SK-N-SH treated with all-trans-retinoic acid at 6 μM for 48 hours (cell line): ENCODE data around the gene TBCEL.

Experiments used
- ATAC-seq: fragments of 200-7000 bp; cut with Tn5 transposase; 3 replicates; pipeline ENCODE4 v1.9.1; 2020; ENCODE audit warnings: mild to moderate bottlenecking, moderate library complexity
- ARNTL ChIP-seq: fragments of 450-650 bp; formaldehyde crosslinking; IDR thresholded peaks from 2 replicates; pipeline ENCODE4 v1.5.0; 2020; ENCODE audit warnings: low read depth, mild to moderate bottlenecking, moderate library complexity, borderline replicate concordance
- BACH2 ChIP-seq: fragments of 250-450 bp; sonication (Bioruptor Pico); IDR thresholded peaks from 2 replicates; pipeline ENCODE4 v1.9.0; 2021; ENCODE audit warnings: mild to moderate bottlenecking, borderline replicate concordance
- CREB5 ChIP-seq: fragments of 250-450 bp; sonication (Bioruptor Pico); IDR thresholded peaks from 2 replicates; pipeline ENCODE4 v1.5.1; 2020; ENCODE audit warnings: low read depth, mild to moderate bottlenecking, moderate library complexity
- CSDC2 ChIP-seq: fragments of 250-450 bp; sonication (Bioruptor Pico); IDR thresholded peaks from 2 replicates; pipeline ENCODE4 v1.5.0; 2020; ENCODE audit warnings: mild to moderate bottlenecking, moderate library complexity
- CSRNP3 ChIP-seq: fragments of 250-450 bp; sonication (Bioruptor Pico); IDR thresholded peaks from 2 replicates; pipeline ENCODE4 v1.5.1; 2021; ENCODE audit warnings: mild to moderate bottlenecking, moderate library complexity
- ESRRG ChIP-seq: fragments of 250-450 bp; sonication (Bioruptor Pico); IDR thresholded peaks from 2 replicates; pipeline ENCODE4 v1.6.1; 2021; ENCODE audit warnings: mild to moderate bottlenecking
- GLIS3 ChIP-seq: fragments of 250-450 bp; sonication (Bioruptor Pico); IDR thresholded peaks from 2 replicates; pipeline ENCODE4 v1.5.0; 2020; ENCODE audit warnings: mild to moderate bottlenecking, moderate library complexity
- ISL1 ChIP-seq: fragments of 250-450 bp; sonication (Bioruptor Pico); IDR thresholded peaks from 2 replicates; pipeline ENCODE4 v2.1.2; 2022; ENCODE audit warnings: mild to moderate bottlenecking, moderate library complexity
- OSR1 ChIP-seq: fragments of 250-450 bp; sonication (Bioruptor Pico); IDR thresholded peaks from 2 replicates; pipeline ENCODE4 v1.8.0; 2022; ENCODE audit warnings: moderate library complexity, mild to moderate bottlenecking, inconsistent platforms
- PATZ1 ChIP-seq: fragments of 250-450 bp; sonication (Bioruptor Pico); IDR thresholded peaks from 2 replicates; pipeline ENCODE4 v1.8.0; 2020; ENCODE audit warnings: mild to moderate bottlenecking, moderate library complexity, borderline replicate concordance
- POU6F1 ChIP-seq: fragments of 250-450 bp; sonication (Bioruptor Pico); IDR thresholded peaks from 2 replicates; pipeline ENCODE4 v1.8.0; 2021; ENCODE audit warnings: low read depth, mild to moderate bottlenecking, moderate library complexity, borderline replicate concordance
- PPARA ChIP-seq: fragments of 250-450 bp; sonication (Bioruptor Pico); IDR thresholded peaks from 2 replicates; pipeline ENCODE4 v1.5.0; 2020; ENCODE audit warnings: mild to moderate bottlenecking, borderline replicate concordance
- RARB ChIP-seq: fragments of 250-450 bp; sonication (Bioruptor Pico); IDR thresholded peaks from 2 replicates; pipeline ENCODE4 v1.8.0; 2021; ENCODE audit warnings: mild to moderate bottlenecking, moderate library complexity
- SNAI2 ChIP-seq: fragments of 250-450 bp; sonication (Bioruptor Pico); IDR thresholded peaks from 2 replicates; pipeline ENCODE4 v1.5.0; 2020; ENCODE audit warnings: mild to moderate bottlenecking, moderate library complexity
- TCF4 ChIP-seq: fragments of 250-450 bp; sonication (Bioruptor Pico); IDR thresholded peaks from 2 replicates; pipeline ENCODE4 v1.8.0; 2021; ENCODE audit warnings: mild to moderate bottlenecking, moderate library complexity, borderline replicate concordance
- TOX ChIP-seq: fragments of 250-450 bp; sonication (Bioruptor Pico); IDR thresholded peaks from 2 replicates; pipeline ENCODE4 v1.8.0; 2021; ENCODE audit warnings: mild to moderate bottlenecking, moderate library complexity, borderline replicate concordance
- TSHZ2 ChIP-seq: fragments of 250-450 bp; sonication (Bioruptor Pico); IDR thresholded peaks from 2 replicates; pipeline ENCODE4 v1.5.0; 2020; ENCODE audit warnings: mild to moderate bottlenecking, moderate library complexity
- ZC3H10 ChIP-seq: fragments of 250-450 bp; sonication (Bioruptor Pico); IDR thresholded peaks from 2 replicates; pipeline ENCODE4 v1.5.1; 2021; ENCODE audit warnings: mild to moderate bottlenecking, moderate library complexity
- ZFP3 ChIP-seq: fragments of 250-450 bp; sonication (Bioruptor Pico); IDR thresholded peaks from 2 replicates; pipeline ENCODE4 v1.5.0; 2020; ENCODE audit warnings: mild to moderate bottlenecking, moderate library complexity
- ZFP30 ChIP-seq: fragments of 450-650 bp; formaldehyde crosslinking; IDR thresholded peaks from 2 replicates; pipeline ENCODE4 v1.5.0; 2022; ENCODE audit warnings: mild to moderate bottlenecking, moderate library complexity
- ZNF565 ChIP-seq: fragments of 450-650 bp; formaldehyde crosslinking; conservative IDR thresholded peaks from 2 replicates; pipeline ENCODE4 v1.5.0; 2020; ENCODE audit warnings: low read depth, mild to moderate bottlenecking, moderate library complexity
- ZNF70 ChIP-seq: fragments of 450-650 bp; formaldehyde crosslinking; IDR thresholded peaks from 2 replicates; pipeline ENCODE4 v1.5.0; 2020; ENCODE audit warnings: mild to moderate bottlenecking, moderate library complexity
- ZNF8 ChIP-seq: fragments of 450-650 bp; formaldehyde crosslinking; IDR thresholded peaks from 2 replicates; pipeline ENCODE4 v1.5.0; 2020; ENCODE audit warnings: mild to moderate bottlenecking, moderate library complexity

Gene TBCEL

GRCh38 chr11:121048464-121049233 is 24.7 kb downstream of the TBCEL start (continued):
- TF ChIP-seq CREB5 (CRISPR knock-in tag): no peak
- TF ChIP-seq, all 23 proteins: peak for 0

- ATAC-seq: no peak
- TF ChIP-seq CSDC2 (no peak), ZFP30 (no peak), ISL1 (no peak), TSHZ2 (CRISPR knock-in tag) (no peak), ZNF8 (CRISPR knock-in tag) (no peak), TOX (CRISPR knock-in tag) (no peak), SNAI2 (no peak), ESRRG (CRISPR knock-in tag) (no peak), ZFP3 (no peak), BACH2 (CRISPR knock-in tag) (no peak), ZNF70 (no peak), ARNTL (CRISPR knock-in tag) (no peak), GLIS3 (no peak), ZC3H10 (CRISPR knock-in tag) (no peak)
Observed at GRCh38 chr11:121053244-121053643, 29.3 kb downstream of the TBCEL start.

GRCh38 chr11:121054266-121054665 is 30.4 kb downstream of the TBCEL start:
- ATAC-seq: no peak
- no peak for TF ChIP-seq POU6F1 (CRISPR knock-in tag)
- no peak for TF ChIP-seq CREB5 (CRISPR knock-in tag)
- no peak for TF ChIP-seq BACH2 (CRISPR knock-in tag)
- TF ChIP-seq PPARA (CRISPR knock-in tag): no peak
- TF ChIP-seq ZNF565: no peak
- no peak for TF ChIP-seq SNAI2
- no peak for TF ChIP-seq TCF4 (CRISPR knock-in tag)
- TF ChIP-seq ZFP30: no peak
- no peak for TF ChIP-seq ARNTL (CRISPR knock-in tag)
- no peak for TF ChIP-seq TOX (CRISPR knock-in tag)
- TF ChIP-seq ZNF70: no peak
- no peak for TF ChIP-seq OSR1 (CRISPR knock-in tag)
- no peak for TF ChIP-seq ZFP3
- TF ChIP-seq ZC3H10 (CRISPR knock-in tag): no peak
- no peak for TF ChIP-seq ISL1
- TF ChIP-seq, all 23 proteins: peak for 0

- ATAC-seq: no peak
- TF ChIP-seq CSDC2: no peak
- TF ChIP-seq RARB: no peak
- no peak for TF ChIP-seq BACH2 (CRISPR knock-in tag)
- TF ChIP-seq CSRNP3 (CRISPR knock-in tag): no peak
- no peak for TF ChIP-seq ISL1
- TF ChIP-seq PATZ1 (CRISPR knock-in tag): no peak
- no peak for TF ChIP-seq PPARA (CRISPR knock-in tag)
- no peak for TF ChIP-seq ZNF8 (CRISPR knock-in tag)
- no peak for TF ChIP-seq OSR1 (CRISPR knock-in tag)
- TF ChIP-seq CREB5 (CRISPR knock-in tag): no peak
- TF ChIP-seq ZC3H10 (CRISPR knock-in tag): no peak
- no peak for TF ChIP-seq ZFP3
- no peak for TF ChIP-seq GLIS3
- TF ChIP-seq ZNF565: no peak
Observed at GRCh38 chr11:121055076-121055475, 31.2 kb downstream of the TBCEL start.
